ENCODE measurements around the gene STX10. TPM values are rescaled to one million over a fixed set of nuclear protein-coding genes. Genes with fewer than 3 reads are reported as not detected.
A peak's percentile ranks its signal among the peaks of the same experiment; 100 is the strongest.

The STX10 gene
- total and polyA plus RNA-seq, 9 of the 15 experiments (the other 6 are each of a cell fraction or from before 2014, with no cell fraction given) = 0.51 to 66.3 (median 31.0) TPM

- 0 out of 2 replicates have a peak, but pooled peaks have one; percentile 2 for TF ChIP-seq REST (IDR thresholded peaks at IDR 0.05; ENCODE audit: borderline replicate concordance)
- TF ChIP-seq REST (CRISPR knock-in tag; IDR thresholded peaks at IDR 0.05; ENCODE audit: low read depth) = no peak
- TF ChIP-seq ZNF785 (CRISPR knock-in tag; IDR thresholded peaks at IDR 0.05) = no peak
- TF ChIP-seq ELF1 (tag; IDR thresholded peaks at IDR 0.05) = no peak
- no peak for TF ChIP-seq ZBTB12 (CRISPR knock-in tag; IDR thresholded peaks at IDR 0.05)
- TF ChIP-seq JUND (IDR thresholded peaks at IDR 0.05; ENCODE audit: borderline replicate concordance, low read depth, low read length) = no peak
- no peak for TF ChIP-seq JUND (tag; IDR thresholded peaks at IDR 0.05; ENCODE audit: borderline replicate concordance, low read depth, low read length)
- no peak for TF ChIP-seq FOXM1 (IDR thresholded peaks at IDR 0.05; ENCODE audit: low read depth)
- TF ChIP-seq FOXM1 (CRISPR knock-in tag; IDR thresholded peaks at IDR 0.05; ENCODE audit: low read depth) = no peak
- no peak for TF ChIP-seq CHD2 (IDR thresholded peaks at IDR 0.05; ENCODE audit: low read depth, low read length)
- no peak for TF ChIP-seq CREB3L1 (IDR thresholded peaks at IDR 0.05; ENCODE audit: borderline replicate concordance, low read depth)
- TF ChIP-seq SRF (CRISPR knock-in tag; IDR thresholded peaks at IDR 0.05) = no peak; a peak in 1 of 4 replicates
- no peak for TF ChIP-seq TAL1 (IDR thresholded peaks at IDR 0.05)
- no peak for TF ChIP-seq CBFA2T3 (IDR thresholded peaks at IDR 0.05)
- no peak for TF ChIP-seq MNT (conservative IDR thresholded peaks at IDR 0.05)
- TF ChIP-seq DLX4 (CRISPR knock-in tag; IDR thresholded peaks at IDR 0.05) = no peak
Observed at GRCh38 chr19:13153569-13154240, 3.5 kb upstream of the STX10 start (continued).

Data from K562 (cell line).